SK-N-MC (cell line): ENCODE data around the gene C6orf132.

Experiments
- EZH2 ChIP-seq: fragments of 200-600 bp; sonication (generic); IDR thresholded peaks from one replicate; pipeline ENCODE4 v1.6.1; 2017; ENCODE audit warnings: antibody characterized with exemption
- FOXP2 ChIP-seq: optimal IDR thresholded peaks from 2 replicates; pipeline ENCODE3; 2011; ENCODE audit warnings: mild to moderate bottlenecking, moderate library complexity; ENCODE audit not compliant: insufficient read depth; ENCODE audit errors: extremely low read length, control extremely low read depth
- POLR2AphosphoS5 ChIP-seq: IDR thresholded peaks from 2 replicates; pipeline ENCODE4 v1.6.1; 2012; ENCODE audit warnings: mild to moderate bottlenecking, low read depth, low read length, borderline replicate concordance

DNA sequence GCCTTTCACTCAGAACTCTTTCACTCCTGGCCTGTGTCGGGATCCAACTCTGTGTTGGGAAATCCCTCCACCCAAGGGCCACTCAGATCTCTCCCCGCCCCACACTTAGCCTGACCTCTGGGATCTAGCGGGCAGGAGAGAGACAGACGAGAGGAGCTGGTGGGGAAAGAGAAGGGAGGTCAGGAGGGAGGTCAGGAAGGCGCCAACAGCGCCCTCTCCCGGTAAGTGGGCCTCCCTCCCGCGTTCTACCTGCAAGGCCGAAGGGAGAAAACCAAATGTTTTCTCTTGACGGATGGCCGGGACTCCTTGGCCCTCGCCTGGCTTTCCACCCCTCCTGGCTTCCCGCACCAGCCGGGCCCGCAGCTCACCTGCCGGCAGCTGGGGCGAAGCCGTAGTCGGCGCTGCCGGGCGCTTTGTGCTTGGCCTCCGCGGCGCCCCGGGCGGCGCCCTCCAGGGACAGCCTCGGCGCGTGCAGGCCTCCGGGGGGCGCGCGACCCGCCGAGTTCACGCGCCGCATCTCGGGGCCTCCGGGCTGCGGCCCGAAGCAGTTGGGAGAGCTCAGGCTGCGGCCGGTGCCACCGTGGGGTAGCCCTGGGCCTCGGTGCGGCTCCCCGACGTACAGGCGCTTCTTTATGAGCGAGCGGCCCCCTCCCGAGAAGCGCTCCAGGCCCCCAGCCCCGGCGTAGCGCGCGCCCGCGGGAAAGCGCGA is 38.2 kb downstream of the C6orf132 start:
- TF ChIP-seq EZH2 (no peak), FOXP2 (no peak), POLR2AphosphoS5 (no peak)
